OCI-LY7 (cell line): ENCODE data around the gene KIFBP. TPM values are rescaled to one million over a fixed set of nuclear protein-coding genes. Genes with fewer than 3 reads are reported as not detected.
"Not testable (repeated sequence)": the region's sequence is repeated elsewhere in the genome, so short reads cannot be mapped to it uniquely, and the experiment has no call there.

Experiments used
- BruUV-seq: library from RNA; stranded (reverse); fragments of 400-500 nt; replicated peaks from 2 replicates; lab custom pipeline; 2021; lab: Mats Ljungman, UMichigan
- CTCF ChIA-PET: fragments of 300-600 bp; sonication (Branson Sonifier 250); formaldehyde crosslinking; loops from one replicate; lab custom pipeline; 2022; ENCODE audit warnings: antibody characterized with exemption; ENCODE audit not compliant: unreplicated experiment; lab: Charles Lee
- POLR2A ChIA-PET: fragments of 300-600 bp; sonication (Branson Sonifier 250); formaldehyde crosslinking; loops from one replicate; lab custom pipeline; 2022; ENCODE audit warnings: antibody characterized with exemption; lab: Charles Lee
- DNase-seq: peaks from one replicate; pipeline ENCODE4 v3.0.0-alpha.2; 2015; ENCODE audit warnings: low spot score
- H2AFZ ChIP-seq: fragments of 200-600 bp; sonication (generic), shearing (Covaris generic); 2 replicates; pipeline ENCODE4 v1.6.1; 2014; ENCODE audit warnings: mild to moderate bottlenecking, antibody characterized with exemption, low read length, moderate library complexity
- H3K27ac ChIP-seq: fragments of 200-600 bp; sonication (generic); 2 replicates; pipeline ENCODE4 v1.5.1; 2014; ENCODE audit warnings: mixed run types, low read depth, mild to moderate bottlenecking, moderate library complexity, low read length, inconsistent platforms; ENCODE audit not compliant: poor library complexity, severe bottlenecking
- H3K36me3 ChIP-seq: fragments of 200-600 bp; sonication (generic); 2 replicates; pipeline ENCODE4 v1.6.1; 2014; ENCODE audit warnings: mild to moderate bottlenecking, antibody characterized with exemption, low read length, moderate library complexity, mixed read lengths; ENCODE audit not compliant: insufficient read depth
- H3K4me1 ChIP-seq: fragments of 200-600 bp; sonication (generic); 2 replicates; pipeline ENCODE4 v1.5.1; 2014; ENCODE audit warnings: mild to moderate bottlenecking, low read length; ENCODE audit not compliant: insufficient read depth, poor library complexity, severe bottlenecking
- H3K4me2 ChIP-seq: fragments of 200-600 bp; sonication (generic); 2 replicates; pipeline ENCODE4 v1.6.1; 2014; ENCODE audit warnings: mild to moderate bottlenecking, low read length
- H3K4me3 ChIP-seq: fragments of 200-600 bp; sonication (generic); 2 replicates; pipeline ENCODE4 v1.5.1; 2014; ENCODE audit warnings: mild to moderate bottlenecking, low read depth, low read length; ENCODE audit not compliant: poor library complexity, severe bottlenecking
- H3K79me2 ChIP-seq: fragments of 200-600 bp; sonication (generic); 2 replicates; pipeline ENCODE4 v1.6.1; 2016; ENCODE audit warnings: low read depth, mild to moderate bottlenecking, low read length, moderate library complexity, mixed read lengths; ENCODE audit not compliant: insufficient read depth
- H3K9me2 ChIP-seq: fragments of 200-600 bp; sonication (generic); 2 replicates; pipeline ENCODE4 v1.6.1; 2016; ENCODE audit warnings: mild to moderate bottlenecking, low read length, mixed read lengths; ENCODE audit not compliant: insufficient read depth
- H3K9me3 ChIP-seq: fragments of 200-600 bp; sonication (generic); 2 replicates; pipeline ENCODE4 v1.6.1; 2014; ENCODE audit warnings: mild to moderate bottlenecking, mixed run types, low read length, mixed read lengths
- H4K20me1 ChIP-seq: fragments of 200-600 bp; sonication (generic); 2 replicates; pipeline ENCODE4 v1.6.1; 2014; ENCODE audit warnings: mild to moderate bottlenecking, antibody characterized with exemption, low read length, moderate library complexity, mixed read lengths; ENCODE audit not compliant: insufficient read depth
- CTCF ChIP-seq: fragments of 200-600 bp; sonication (generic); conservative IDR thresholded peaks from 2 replicates; pipeline ENCODE4 v1.5.1; 2014; ENCODE audit warnings: mild to moderate bottlenecking, antibody characterized with exemption, low read length, moderate library complexity, mixed read lengths
- EZH2phosphoT487 ChIP-seq: fragments of 200-600 bp; sonication (generic); IDR thresholded peaks from 2 replicates; pipeline ENCODE4 v1.6.1; 2018; ENCODE audit warnings: low read depth, borderline replicate concordance, mild to moderate bottlenecking, mixed run types, antibody characterized with exemption, low read length, moderate library complexity, mixed read lengths
- intact Hi-C: fragments of 100-400 bp; cut with micrococcal nuclease; formaldehyde crosslinking; loops from one replicate; pipeline ENCODE4 v1.10.0; 2022; ENCODE audit not compliant: unreplicated experiment
- total RNA-seq, 2 experiments: library from RNA; depleted of rRNA in 1 of 2; stranded (reverse); fragments of >200 nt in 1 of 2; shearing (Covaris generic) in 1 of 2; gene quantifications; 2 replicates each; pipeline ENCODE4 v1.2.3, GENCODE V29; 2014 to 2022

The KIFBP gene
- total RNA-seq, 2 experiments from 2014 or later, result 5.4 to 11.9 TPM

GRCh38 chr10:69037489-69037888 is 48.9 kb downstream of the KIFBP start:
- Histone ChIP-seq H3K9me3 (no peaks in the 10 kb centered on the region), H3K4me1 (no peaks in the 10 kb centered on the region), H3K27ac (no peak overlapping the region), H3K79me2 (no peaks in the 10 kb centered on the region), H3K4me2 (no peak overlapping the region), H3K36me3 (no peaks in the 10 kb centered on the region), H2AFZ (no peak overlapping the region), H4K20me1 (no peaks in the 10 kb centered on the region), H3K9me2 (no peaks in the 10 kb centered on the region), H3K4me3 (no peak overlapping the region)
- ChIA-PET CTCF (no interaction called here), POLR2A (no interaction called here)
- TF ChIP-seq EZH2phosphoT487, result no peak
- no peak for TF ChIP-seq CTCF
- no peak for DNase-seq
- intact Hi-C loops, result no loop called here
- no TSS peak for BruUV-seq

GRCh38 chr10:69040904-69041303 is 52.3 kb downstream of the KIFBP start:
- DNase-seq, H3K27ac ChIP-seq, H2AFZ ChIP-seq, H3K4me3 ChIP-seq, intact Hi-C loops, H3K79me2 ChIP-seq, POLR2A ChIA-PET, BruUV-seq, H3K4me2 ChIP-seq, H3K9me3 ChIP-seq, H4K20me1 ChIP-seq, H3K9me2 ChIP-seq, H3K36me3 ChIP-seq, CTCF ChIA-PET: not testable (repeated sequence)
- H3K4me1 ChIP-seq, result peaks cover 12% of the 10 kb centered on the region

GRCh38 chr10:69042417-69042816 is 53.8 kb downstream of the KIFBP start:
- BruUV-seq, result no TSS peak
- no peaks in the 10 kb centered on the region for H3K9me2 ChIP-seq
- intact Hi-C loops, result no loop called here
- no peaks in the 10 kb centered on the region for H3K9me3 ChIP-seq
- H2AFZ ChIP-seq, result no peak overlapping the region
- no peak overlapping the region for H3K4me3 ChIP-seq
- no peak overlapping the region for H3K27ac ChIP-seq
- no peaks in the 10 kb centered on the region for H4K20me1 ChIP-seq
- CTCF ChIA-PET, result no interaction called here
- H3K36me3 ChIP-seq, result no peaks in the 10 kb centered on the region
- H3K4me1 ChIP-seq, result peaks cover 12% of the 10 kb centered on the region
- POLR2A ChIA-PET, result no interaction called here
- H3K4me2 ChIP-seq, result no peak overlapping the region
- TF ChIP-seq CTCF (no peak), EZH2phosphoT487 (no peak)
- no peaks in the 10 kb centered on the region for H3K79me2 ChIP-seq
- no peak for DNase-seq
